Activated CD4-positive, alpha-beta T cell treated with anti-CD3 and anti-CD28 coated beads, Interleukin-10, Interleukin-2, amounts not matched to agents 100 ng/mL and 50 ng/mL, durations not matched to agents 16 hours and 8 hours (primary cell): Measurements from ENCODE around the gene ENO4.
A peak's percentile ranks its signal among the peaks of the same experiment; 100 is the strongest.

ENCODE experiments used
- DNase-seq: peaks from one replicate; pipeline ENCODE4 v3.0.0-alpha.2; 2020

Gene ENO4

GRCh38 chr10:116870949-116871348 is 21.6 kb downstream of the ENO4 start:
- no peak for DNase-seq

DNA sequence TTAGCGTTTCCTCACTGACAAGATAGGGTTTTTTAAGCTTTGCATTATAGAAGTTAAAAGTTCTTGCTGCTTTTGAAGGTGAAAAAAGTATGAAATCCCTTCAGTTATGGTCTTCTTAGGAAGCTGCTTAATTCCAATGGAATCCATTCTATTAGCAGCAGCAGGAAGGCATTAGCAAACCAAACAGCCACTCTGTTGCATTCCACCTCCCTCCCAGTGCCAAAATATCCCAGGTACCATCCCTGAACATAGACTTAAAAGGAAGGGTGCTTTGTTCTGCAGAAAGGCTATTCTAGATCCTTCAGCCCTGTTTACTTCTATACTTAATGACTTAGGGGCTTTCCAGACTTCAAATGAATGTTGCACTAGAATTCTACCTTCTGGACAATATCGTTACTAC is 23.8 kb downstream of the ENO4 start:
- no peak for DNase-seq

GRCh38 chr10:116875897-116876296 is 26.6 kb downstream of the ENO4 start:
- no peak for DNase-seq

- no peak for DNase-seq
Observed at GRCh38 chr10:116877391-116877790, 28.1 kb downstream of the ENO4 start.

GRCh38 chr10:116878123-116878522 is 28.8 kb downstream of the ENO4 start:
- no peak for DNase-seq

DNA sequence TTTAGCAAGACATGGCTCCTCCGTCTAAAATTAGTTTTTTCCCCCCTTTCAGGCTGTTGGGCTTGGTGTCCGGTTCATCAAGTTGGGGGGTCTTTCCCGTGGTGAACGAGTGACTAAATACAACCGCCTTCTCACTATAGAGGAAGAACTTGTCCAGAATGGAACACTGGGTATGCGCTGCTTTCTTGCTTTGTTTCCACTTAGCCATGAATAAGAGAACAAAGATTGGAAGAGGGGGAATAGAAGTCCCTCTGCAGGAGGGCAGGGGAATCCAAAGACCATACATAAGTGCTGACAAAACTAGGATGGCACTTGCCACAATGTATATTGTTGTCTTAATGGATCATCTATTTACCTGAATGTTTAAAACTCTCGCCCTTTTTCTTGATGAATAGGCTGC is 30.5 kb downstream of the ENO4 start:
- no peak for DNase-seq

GRCh38 chr10:116880716-116881482 is 31.6 kb downstream of the ENO4 start:
- DNase-seq, result no peak

GRCh38 chr10:116882639-116883038 is 33.3 kb downstream of the ENO4 start:
- no peak for DNase-seq

- no peak for DNase-seq
Observed at GRCh38 chr10:116886772-116887171, 37.5 kb downstream of the ENO4 start.

DNA sequence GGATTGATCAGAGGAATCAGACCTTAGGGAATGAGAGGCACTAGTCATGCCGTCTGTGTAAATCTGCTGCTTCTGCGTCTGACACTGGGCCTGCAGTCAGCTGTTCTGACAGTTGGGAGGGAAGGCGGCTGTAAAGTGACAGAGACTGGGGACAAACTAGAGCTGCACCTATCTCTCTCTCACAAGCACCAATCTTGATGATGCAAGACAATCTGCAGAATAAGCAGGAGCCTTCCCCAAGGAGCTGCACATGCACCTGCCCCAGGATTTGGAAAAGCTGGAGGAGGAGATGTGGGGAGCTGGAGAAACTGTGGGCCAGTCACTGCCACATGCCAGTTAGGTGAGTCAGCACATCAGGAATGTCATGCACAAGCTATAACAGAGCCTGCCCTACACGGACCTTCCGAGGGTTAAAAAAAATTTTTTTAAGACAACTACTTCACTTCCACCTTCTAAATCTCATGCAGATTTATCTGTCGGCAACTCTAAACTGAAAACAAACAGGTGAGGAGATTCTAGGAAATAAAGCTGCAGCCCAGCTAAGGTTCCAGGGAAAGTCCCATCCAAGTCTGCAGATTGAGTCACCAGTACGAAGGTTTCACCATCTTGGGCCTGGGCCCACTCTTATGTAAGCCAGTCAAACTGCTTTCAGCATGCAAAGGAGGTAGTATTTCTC is 39.2 kb downstream of the ENO4 start:
- DNase-seq, result no peak

DNA sequence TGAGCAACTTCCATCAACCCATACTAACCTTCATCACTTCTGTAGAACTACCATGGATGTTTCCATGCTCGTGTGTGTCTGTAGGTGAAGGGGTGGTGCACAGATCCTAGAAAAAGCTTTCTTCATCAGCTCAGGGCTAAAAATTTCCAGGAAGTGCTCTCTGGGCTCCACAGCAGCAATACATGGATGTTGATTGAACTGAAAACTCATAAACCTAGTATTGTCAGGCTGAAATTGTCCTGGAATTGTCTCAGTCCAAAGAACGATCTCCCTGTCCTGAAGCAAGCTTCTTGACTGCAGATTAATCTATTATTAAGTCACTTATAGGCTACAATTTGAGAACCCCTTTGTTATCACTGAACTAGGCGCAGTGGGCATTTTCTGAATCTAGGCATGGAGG is 39.8 kb downstream of the ENO4 start:
- no peak for DNase-seq

GRCh38 chr10:116891208-116891607 is 41.9 kb downstream of the ENO4 start:
- DNase-seq, result no peak

- peak; percentile 7 for DNase-seq
Observed at GRCh38 chr10:116892907-116893685, 43.8 kb downstream of the ENO4 start.

DNA sequence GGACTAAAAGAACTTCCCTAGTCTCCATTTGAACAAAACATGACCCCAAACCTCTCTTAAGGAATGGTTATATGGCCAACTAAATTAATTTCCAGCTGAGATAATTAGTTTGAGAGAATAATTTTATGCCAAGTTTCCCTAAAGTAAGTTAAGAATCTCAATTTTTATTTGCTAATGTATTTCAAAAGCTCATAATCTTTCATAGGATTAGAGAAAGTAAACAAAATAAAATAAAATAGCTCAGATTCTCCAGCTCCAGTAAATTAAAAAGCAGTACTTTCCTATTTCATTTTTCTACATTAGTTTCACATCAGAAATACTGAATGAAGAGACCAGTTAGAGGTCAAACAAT is 44.4 kb downstream of the ENO4 start:
- no peak for DNase-seq

- DNase-seq, result no peak
Observed at GRCh38 chr10:116899626-116900025, 50.3 kb downstream of the ENO4 start.

DNA sequence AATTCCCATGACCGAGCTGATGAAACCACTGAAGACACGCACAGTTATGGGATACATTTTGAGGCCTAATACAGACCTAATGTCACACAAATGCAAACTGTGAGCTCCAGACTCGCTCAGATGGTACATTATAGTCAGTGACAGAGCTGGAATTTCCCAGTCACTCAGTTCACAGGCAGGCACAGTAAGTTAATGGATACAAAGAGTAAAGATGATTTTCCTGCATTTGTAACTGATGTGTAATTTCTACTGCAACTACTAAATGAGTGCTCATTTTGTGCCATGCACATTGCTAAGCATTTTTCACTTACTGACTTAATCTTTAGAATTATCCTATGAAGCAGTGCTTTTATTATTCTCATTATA is 56.5 kb downstream of the ENO4 start:
- DNase-seq, result no peak

- DNase-seq, result no peak
Observed at GRCh38 chr10:116907245-116907987, 58.1 kb downstream of the ENO4 start.

GRCh38 chr10:116909307-116909706 is 60.0 kb downstream of the ENO4 start:
- DNase-seq, result no peak

- DNase-seq, result no peak
Observed at GRCh38 chr10:116910910-116911309, 61.6 kb downstream of the ENO4 start.

DNA sequence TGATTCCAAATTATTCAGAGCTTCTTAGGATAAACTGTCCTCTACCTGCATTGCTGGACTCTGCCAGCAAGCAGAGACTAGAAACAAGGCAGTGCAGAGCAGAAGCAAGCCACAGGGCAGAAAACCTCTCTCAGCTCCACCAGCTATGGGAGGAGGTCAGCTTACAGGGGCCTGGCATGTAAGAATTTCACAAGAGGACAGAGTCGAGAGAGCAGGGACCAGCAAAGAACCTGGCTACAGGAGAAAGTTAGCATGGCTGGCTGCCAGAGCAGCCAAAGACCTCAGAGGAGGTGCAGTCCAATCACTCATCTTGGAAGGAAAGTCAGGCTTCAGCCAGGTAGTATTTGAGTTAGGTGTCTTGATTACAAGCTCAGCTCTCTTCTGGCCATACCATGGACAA is 62.9 kb downstream of the ENO4 start:
- no peak for DNase-seq

- no peak for DNase-seq
Observed at GRCh38 chr10:116913695-116914094, 64.4 kb downstream of the ENO4 start.

DNA sequence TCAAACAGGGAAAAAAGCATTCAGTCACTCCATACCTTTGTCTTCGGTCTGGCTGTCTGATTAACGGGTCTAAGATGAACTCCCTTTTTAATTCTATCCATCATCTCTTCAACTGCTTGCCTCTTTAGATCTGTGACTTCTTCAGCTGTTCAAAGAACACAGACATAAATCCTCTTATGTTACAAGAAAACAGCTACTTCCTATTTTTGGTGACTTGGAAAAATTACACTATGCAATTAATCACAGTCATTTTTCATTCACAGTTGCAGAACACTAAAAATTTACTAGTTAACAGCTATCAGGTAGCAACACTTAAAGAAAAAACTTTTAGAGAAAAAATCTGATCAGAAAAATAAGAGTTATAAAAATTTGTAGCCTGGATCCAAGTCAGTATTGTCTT is 66.0 kb downstream of the ENO4 start:
- no peak for DNase-seq

DNA sequence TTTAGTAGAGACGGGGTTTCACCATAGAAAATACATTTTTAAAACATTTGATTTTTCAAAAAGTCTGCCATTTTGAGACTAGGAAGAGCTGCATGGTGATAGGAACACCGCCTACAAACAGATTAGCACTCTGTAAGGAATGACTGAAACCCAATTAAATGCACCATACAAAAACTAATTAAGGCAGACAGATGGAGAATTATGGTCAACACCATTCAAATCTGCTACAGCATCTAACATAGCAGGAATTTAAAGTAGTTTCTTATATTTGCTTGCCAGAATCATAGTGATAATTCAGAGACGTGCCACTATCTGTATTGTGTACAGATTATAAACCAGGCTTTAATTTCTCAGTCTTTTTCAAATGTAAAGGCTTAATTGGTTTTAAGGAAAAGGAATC is 68.2 kb downstream of the ENO4 start:
- no peak for DNase-seq
